Hepatic stellate cell (primary cell): ENCODE results near the gene COMMD9.

ENCODE experiments used
- DNase-seq: peaks from one replicate; pipeline ENCODE4 v3.0.0; 2011; ENCODE audit warnings: low spot score

Gene COMMD9

DNA sequence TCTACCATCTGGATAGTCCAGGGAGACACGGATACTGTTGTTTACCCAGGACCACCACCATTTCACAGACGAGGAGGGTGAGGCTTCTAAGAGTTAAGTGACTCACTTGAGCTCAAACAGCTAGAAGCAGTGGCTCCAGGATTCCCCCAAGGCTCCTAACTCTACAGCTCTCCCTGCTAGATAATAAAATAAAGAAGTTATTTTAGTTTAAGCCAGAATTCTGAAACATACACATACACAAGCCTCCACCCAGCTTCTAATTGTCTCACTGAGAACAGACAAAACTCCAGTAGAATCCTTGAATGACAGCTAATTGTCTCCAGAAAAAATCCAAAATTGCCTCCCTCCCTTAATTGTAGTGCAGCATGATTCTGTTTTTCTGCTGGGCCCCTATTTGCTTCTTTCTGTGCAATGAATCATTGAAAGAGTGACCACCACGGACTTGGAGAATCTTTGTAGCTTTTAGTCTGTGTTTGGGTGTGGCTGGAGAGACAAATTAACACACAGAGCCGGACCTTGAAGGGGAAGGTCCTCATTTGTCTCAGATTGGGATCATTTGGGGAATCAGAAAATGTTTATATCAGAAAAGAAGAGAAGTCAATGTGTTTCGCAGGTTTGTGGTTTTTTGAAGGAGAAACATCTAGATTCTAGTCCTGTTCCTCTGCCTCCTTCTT lies 64.9 kb downstream of the COMMD9 start:
- no peak for DNase-seq

DNA sequence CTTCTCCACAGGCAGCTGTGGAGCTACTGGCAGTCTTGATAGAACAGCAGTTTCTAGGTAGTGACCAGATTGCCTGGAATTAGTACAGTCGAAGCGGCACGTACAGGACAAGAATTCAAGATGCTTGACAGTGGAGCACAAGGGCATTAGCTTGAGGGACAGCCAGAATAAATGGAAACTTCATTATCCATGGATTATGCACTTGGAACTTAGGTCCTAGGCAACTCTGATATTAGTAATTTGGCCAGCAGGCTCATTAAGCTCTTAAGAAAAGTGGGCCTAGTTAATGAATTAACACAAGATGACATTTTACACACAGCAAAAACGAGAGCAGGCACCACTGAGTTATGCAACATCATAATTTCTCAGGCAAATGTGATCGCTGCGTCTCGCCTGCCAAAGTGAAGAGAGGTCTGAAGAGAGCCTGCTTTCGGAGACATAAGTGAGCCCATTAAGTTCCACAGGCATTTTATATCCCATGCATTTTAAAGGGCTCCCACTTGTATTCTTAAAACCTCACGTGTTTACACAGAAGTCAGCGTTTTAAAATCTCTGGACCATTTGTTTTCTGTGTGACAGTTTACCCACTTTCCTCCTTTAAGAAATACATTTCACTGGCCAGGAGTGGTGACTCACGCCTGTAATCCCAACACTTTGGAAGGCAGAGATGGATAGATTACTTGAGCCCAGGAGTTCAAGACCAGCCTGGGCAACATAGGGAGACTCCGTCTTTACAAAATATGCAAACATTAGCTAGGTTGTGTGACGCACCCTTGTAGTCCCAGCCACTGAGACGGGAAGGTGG lies 66.2 kb downstream of the COMMD9 start:
- DNase-seq = no peak
